ENCODE measurements around the gene AAK1.

Gene AAK1

DNA sequence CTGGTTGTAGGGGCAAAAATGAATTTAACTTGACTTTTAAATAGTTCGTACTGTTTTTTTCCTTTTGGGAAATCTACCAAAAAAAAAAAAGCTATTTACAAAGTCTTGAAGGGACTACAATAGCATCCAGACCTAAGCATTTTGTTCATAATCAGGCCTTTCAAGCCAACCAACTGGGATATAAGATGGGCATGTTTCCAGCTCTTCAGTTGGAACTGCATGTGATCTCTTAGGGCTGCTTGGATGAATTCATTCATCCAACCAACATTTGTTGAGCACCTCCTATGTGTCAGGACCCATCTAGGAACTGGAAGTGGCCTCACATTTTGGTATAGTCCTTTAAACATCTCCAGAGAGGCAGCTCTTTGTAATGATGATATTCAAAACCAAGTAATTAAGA, 98.6 kb downstream of the AAK1 start:
- TF ChIP-seq, protein P1, sequence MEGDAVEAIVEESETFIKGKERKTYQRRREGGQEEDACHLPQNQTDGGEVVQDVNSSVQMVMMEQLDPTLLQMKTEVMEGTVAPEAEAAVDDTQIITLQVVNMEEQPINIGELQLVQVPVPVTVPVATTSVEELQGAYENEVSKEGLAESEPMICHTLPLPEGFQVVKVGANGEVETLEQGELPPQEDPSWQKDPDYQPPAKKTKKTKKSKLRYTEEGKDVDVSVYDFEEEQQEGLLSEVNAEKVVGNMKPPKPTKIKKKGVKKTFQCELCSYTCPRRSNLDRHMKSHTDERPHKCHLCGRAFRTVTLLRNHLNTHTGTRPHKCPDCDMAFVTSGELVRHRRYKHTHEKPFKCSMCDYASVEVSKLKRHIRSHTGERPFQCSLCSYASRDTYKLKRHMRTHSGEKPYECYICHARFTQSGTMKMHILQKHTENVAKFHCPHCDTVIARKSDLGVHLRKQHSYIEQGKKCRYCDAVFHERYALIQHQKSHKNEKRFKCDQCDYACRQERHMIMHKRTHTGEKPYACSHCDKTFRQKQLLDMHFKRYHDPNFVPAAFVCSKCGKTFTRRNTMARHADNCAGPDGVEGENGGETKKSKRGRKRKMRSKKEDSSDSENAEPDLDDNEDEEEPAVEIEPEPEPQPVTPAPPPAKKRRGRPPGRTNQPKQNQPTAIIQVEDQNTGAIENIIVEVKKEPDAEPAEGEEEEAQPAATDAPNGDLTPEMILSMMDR (IDR thresholded peaks at IDR 0.05; ENCODE audit: extremely low read depth, insufficient read depth, missing control alignments), result no peak
- no peak for DNase-seq (ENCODE audit: low spot score)
- in situ Hi-C loops (cut with MboI; ENCODE audit: low pct_unique_long_range_greater_than_20kb, low sequenced_read_pairs, unreplicated experiment), result no loop called here

DNA sequence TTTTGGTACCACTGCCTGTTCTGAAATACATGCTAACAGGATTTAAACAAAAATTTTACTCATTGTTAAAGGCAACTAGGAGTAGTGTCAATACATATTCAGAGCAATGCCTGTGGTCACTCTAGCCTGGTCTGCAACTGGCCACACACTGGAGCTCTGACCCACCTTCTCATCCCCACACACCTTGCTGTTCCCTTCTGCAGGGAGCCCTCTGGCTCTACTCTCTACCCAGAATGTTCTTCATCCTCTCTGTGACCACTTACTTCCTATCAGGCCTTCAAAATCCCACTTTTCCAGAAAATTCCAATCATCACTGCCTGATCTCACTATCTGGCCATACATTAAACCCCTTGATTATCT, 104.0 kb downstream of the AAK1 start:
- TF ChIP-seq, protein P1 (IDR thresholded peaks at IDR 0.05; ENCODE audit: extremely low read depth, insufficient read depth, missing control alignments), result no peak
- no peak for DNase-seq (ENCODE audit: low spot score)
- in situ Hi-C loops (cut with MboI; ENCODE audit: low pct_unique_long_range_greater_than_20kb, low sequenced_read_pairs, unreplicated experiment), result no loop called here

DNA sequence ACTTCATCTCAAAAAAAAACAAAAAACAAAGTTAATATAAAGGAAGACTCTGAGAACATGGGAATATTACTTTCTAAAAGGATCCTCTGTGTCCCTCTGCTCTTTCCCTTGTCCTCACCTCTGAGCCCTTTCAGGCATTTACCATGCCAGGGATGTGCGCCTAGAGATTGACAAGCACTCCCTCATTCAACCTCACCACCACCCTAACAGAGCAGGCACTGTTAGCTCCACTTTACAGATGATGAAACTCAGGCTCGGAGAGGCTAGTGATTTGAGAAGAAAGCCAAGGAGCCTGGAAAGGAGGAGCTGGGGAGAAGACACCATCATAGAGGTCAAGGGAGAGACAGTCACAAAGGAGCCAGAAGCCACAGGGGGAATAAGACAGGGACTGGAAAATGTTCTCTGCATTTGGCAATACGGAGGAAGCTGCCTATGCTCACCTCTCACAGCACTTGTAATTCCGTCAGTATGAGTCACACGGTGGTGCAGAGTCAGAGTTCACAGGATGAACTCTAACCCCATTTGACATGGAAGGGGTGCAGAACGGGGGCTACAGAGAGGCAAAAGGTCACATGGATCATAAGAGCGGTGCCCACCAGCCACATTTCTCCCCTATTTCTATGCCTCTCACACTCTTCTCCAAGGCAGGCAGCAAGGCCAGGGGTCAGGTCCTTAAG, 104.5 kb downstream of the AAK1 start:
- DNase-seq (ENCODE audit: low spot score), result no peak
- in situ Hi-C loops (cut with MboI; ENCODE audit: low pct_unique_long_range_greater_than_20kb, low sequenced_read_pairs, unreplicated experiment), result no loop called here
- TF ChIP-seq, protein P1 (IDR thresholded peaks at IDR 0.05; ENCODE audit: extremely low read depth, insufficient read depth, missing control alignments), result no peak

DNA sequence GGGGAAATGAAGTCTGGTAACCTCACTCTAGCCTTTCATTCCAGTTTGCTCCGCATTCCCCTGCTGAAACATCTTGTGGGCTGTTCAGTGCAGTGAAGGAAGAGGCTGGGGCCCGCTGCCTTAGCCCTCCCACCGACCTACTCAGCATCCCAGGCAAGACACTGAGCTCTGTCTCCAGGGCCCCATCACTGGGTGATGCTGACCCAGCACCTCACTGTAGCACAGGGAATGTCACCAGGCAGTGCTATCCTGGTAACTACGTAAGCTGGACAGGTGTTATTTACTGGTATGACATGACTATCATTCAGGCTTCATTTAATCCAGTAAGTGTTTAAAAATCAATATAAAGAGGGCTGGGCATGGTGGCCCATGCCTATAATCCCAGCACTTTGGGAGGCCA, 105.3 kb downstream of the AAK1 start:
- in situ Hi-C loops (cut with MboI; ENCODE audit: low pct_unique_long_range_greater_than_20kb, low sequenced_read_pairs, unreplicated experiment), result no loop called here
- DNase-seq (ENCODE audit: low spot score), result no peak
- TF ChIP-seq, protein P1 (IDR thresholded peaks at IDR 0.05; ENCODE audit: extremely low read depth, insufficient read depth, missing control alignments), result no peak

DNA sequence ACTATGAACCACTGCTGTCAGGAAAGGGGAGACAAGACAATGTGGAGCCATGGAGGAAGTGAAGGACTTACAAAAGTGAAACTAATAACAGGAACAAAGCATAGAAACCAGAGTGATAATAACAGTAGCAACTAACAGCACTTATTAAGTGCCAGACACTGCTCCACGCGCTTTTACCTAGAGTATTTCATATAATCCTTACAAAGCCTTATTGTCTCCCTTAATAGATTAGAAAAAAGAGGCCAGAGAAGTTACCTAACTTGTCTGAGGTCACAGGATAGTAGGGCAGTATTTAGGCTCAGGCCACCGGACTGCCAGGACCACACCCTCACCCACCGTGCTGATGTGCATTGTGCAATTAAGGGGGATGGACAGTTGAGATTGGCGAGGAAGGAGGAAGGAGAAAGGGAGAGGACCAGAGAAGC, 107.7 kb downstream of the AAK1 start:
- in situ Hi-C loops (cut with MboI; ENCODE audit: low pct_unique_long_range_greater_than_20kb, low sequenced_read_pairs, unreplicated experiment), result no loop called here
- TF ChIP-seq, protein P1 (IDR thresholded peaks at IDR 0.05; ENCODE audit: extremely low read depth, insufficient read depth, missing control alignments), result no peak
- DNase-seq (ENCODE audit: low spot score), result no peak

DNA sequence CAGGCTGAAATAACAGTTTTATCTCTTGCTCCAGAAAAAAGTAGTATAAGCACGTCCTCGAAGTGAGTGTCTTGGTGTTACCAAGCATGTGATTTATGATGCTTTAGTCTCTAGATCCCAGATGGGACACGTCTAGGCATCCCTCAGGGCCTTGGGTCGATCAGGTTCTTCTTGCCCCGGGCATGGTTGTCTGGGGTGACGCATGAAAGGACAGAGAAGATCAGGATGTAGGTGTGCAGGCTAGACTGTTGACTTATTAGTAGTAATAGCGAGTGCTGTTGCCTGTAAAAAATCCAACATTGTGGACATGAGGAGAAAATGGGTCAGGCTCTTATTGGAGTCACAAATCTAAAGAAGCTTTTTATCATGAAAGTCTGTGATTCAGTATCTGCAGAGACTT, 112.4 kb downstream of the AAK1 start:
- DNase-seq (ENCODE audit: low spot score), result no peak
- in situ Hi-C loops (cut with MboI; ENCODE audit: low pct_unique_long_range_greater_than_20kb, low sequenced_read_pairs, unreplicated experiment), result no loop called here
- TF ChIP-seq, protein P1 (IDR thresholded peaks at IDR 0.05; ENCODE audit: extremely low read depth, insufficient read depth, missing control alignments), result no peak
